ENCODE measurements around the gene PRR7. TPM values are rescaled to one million over a fixed set of nuclear protein-coding genes. Genes with fewer than 3 reads are reported as not detected.

Gene PRR7
- total and polyA plus RNA-seq, 2 of the 13 experiments (the other 11 are each of a cell fraction or from before 2014, with no cell fraction given), result 4.8 to 5.0 TPM

- TF ChIP-seq SOX6 (IDR thresholded peaks at IDR 0.05) (no peak), SOX6 (CRISPR knock-in tag; IDR thresholded peaks at IDR 0.05) (0 out of 2 replicates have a peak, but pooled peaks have one; percentile 23), HNF4A (CRISPR knock-in tag; IDR thresholded peaks at IDR 0.05) (peak; percentile 57), FOXA1 (IDR thresholded peaks at IDR 0.05) (no peak), FOXA1 (CRISPR knock-in tag; IDR thresholded peaks at IDR 0.05) (peak; percentile 50; the same call in 1 of the 2 replicates), ONECUT2 (CRISPR knock-in tag; IDR thresholded peaks at IDR 0.05) (no peak), BRD4 (CRISPR knock-in tag; IDR thresholded peaks at IDR 0.05) (no peak), NFE2L2 (IDR thresholded peaks at IDR 0.05; ENCODE audit: low read length) (no peak), SMARCC2 (IDR thresholded peaks at IDR 0.05) (no peak), HDAC1 (CRISPR knock-in tag; IDR thresholded peaks at IDR 0.05) (0 out of 2 replicates have a peak, but pooled peaks have one; percentile 35), ZFY (CRISPR knock-in tag; IDR thresholded peaks at IDR 0.05) (peak; percentile 49; the same call in 1 of the 2 replicates), RFX3 (CRISPR knock-in tag; IDR thresholded peaks at IDR 0.05) (no peak), TBP (CRISPR knock-in tag; IDR thresholded peaks at IDR 0.05) (no peak), FLYWCH1 (CRISPR knock-in tag; IDR thresholded peaks at IDR 0.05) (no peak), SSRP1 (CRISPR knock-in tag; IDR thresholded peaks at IDR 0.05) (0 out of 2 replicates have a peak, but pooled peaks have one; percentile 40), RXRA (CRISPR knock-in tag; IDR thresholded peaks at IDR 0.05) (peak; percentile 74; the same call in 1 of the 2 replicates), ZNF629 (CRISPR knock-in tag; conservative IDR thresholded peaks at IDR 0.05) (no peak), RFXAP (CRISPR knock-in tag; IDR thresholded peaks at IDR 0.05; ENCODE audit: borderline replicate concordance) (no peak), HMGXB4 (CRISPR knock-in tag; IDR thresholded peaks at IDR 0.05; ENCODE audit: borderline replicate concordance in 1 of 2, low read depth in 1 of 2) (no peak), JUNB (CRISPR knock-in tag; IDR thresholded peaks at IDR 0.05; ENCODE audit: borderline replicate concordance) (no peak), REST (IDR thresholded peaks at IDR 0.05; ENCODE audit: borderline replicate concordance in 1 of 2, low read depth in 1 of 2, low read length in 2 of 2) (no peak), ZNF687 (CRISPR knock-in tag; IDR thresholded peaks at IDR 0.05) (peak; percentile 48)
Observed at GRCh38 chr5:177477701-177478477, 31.3 kb downstream of the PRR7 start (continued).

All from HepG2 (cell line).